Brain microvascular endothelial cell (primary cell): ENCODE results near the gene TENT4B.

ENCODE experiments used
- DNase-seq: peaks from one replicate; pipeline ENCODE4 v3.0.0-alpha.2; 2020
- H3K27ac ChIP-seq: fragments of 250-450 bp; sonication (Bioruptor Pico); 2 replicates; pipeline ENCODE4 v1.5.1; 2020; ENCODE audit warnings: mild to moderate bottlenecking, moderate library complexity
- H3K27me3 ChIP-seq: fragments of 250-450 bp; sonication (Bioruptor Pico); replicated peaks from 2 replicates; pipeline ENCODE4 v1.5.1; 2020; ENCODE audit warnings: mild to moderate bottlenecking
- H3K36me3 ChIP-seq: fragments of 250-450 bp; sonication (Bioruptor Pico); replicated peaks from 2 replicates; pipeline ENCODE4 v1.5.1; 2020; ENCODE audit warnings: mild to moderate bottlenecking
- H3K4me3 ChIP-seq: 2 replicates; pipeline ENCODE4 v1.5.1; 2011; ENCODE audit warnings: low read depth, mild to moderate bottlenecking, control low read depth, low read length, moderate library complexity
- CTCF ChIP-seq: IDR thresholded peaks from 2 replicates; pipeline ENCODE4 v1.5.1; 2011; ENCODE audit warnings: low read depth, mild to moderate bottlenecking, moderate library complexity, low read length, control low read depth, inconsistent platforms; ENCODE audit errors: missing control alignments
- in situ Hi-C: cut with HindIII; loops from 2 replicates; pipeline ENCODE4 v1.10.0; 2017; ENCODE audit warnings: low sequenced_read_pairs, low pct_ligation_motif_present

TENT4B gene

DNA sequence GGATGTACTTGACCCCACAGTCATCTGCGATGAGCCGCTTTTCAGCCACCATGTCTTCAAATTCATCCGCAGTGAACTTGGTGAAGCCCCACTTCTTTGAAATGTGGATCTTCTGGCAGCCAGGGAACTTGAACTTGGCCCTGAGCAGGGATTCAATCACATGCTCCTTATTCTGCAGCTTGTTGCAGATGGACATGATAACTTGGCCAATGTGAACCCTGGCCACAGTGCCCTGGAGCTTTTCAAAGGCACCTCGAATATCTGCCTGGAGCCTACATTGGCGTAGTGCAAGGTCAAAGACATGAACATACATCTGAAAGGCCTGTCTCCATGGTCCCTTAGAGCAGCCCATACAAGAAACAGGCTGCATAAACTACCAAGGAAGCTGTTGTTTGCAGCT, 1.8 kb upstream of the TENT4B start:
- H3K4me3 ChIP-seq = no peak overlapping the region
- TF ChIP-seq CTCF = no peak
- no peaks in the 10 kb centered on the region for H3K27me3 ChIP-seq
- no peak for DNase-seq
- no peaks in the 10 kb centered on the region for H3K36me3 ChIP-seq
- no peak overlapping the region for H3K27ac ChIP-seq
- in situ Hi-C loops = no loop called here

DNA sequence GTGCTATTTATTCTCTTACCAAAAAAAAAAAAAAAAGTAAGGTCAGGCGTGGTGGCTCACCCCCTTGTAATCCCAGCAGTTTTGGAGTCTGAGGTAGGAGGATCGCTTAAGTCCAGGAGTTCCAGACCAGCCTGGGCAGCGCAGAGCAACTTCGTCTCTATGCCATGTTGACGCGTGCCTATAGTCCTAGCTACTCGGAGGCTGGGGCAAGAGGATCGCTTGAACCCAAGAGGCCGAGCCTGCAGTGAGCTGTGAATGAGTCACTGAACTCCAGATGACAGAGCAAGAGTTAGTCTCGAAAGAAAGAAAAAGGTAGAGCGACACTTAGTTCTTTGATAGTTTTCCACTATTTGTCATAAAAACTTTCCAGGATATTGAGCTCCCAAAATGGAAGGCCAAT, 1.4 kb upstream of the TENT4B start:
- Histone ChIP-seq H3K27me3 (no peaks in the 10 kb centered on the region), H3K4me3 (no peak overlapping the region), H3K27ac (no peak overlapping the region), H3K36me3 (no peaks in the 10 kb centered on the region)
- in situ Hi-C loops = no loop called here
- no peak for TF ChIP-seq CTCF
- DNase-seq = no peak

- Histone ChIP-seq H3K36me3 (no peaks in the 10 kb centered on the region), H3K27me3 (no peaks in the 10 kb centered on the region), H3K27ac (peak overlapping the region; percentile 100), H3K4me3 (peak overlapping the region; percentile 76)
- no peak for TF ChIP-seq CTCF
- in situ Hi-C loops = no loop called here
- no peak for DNase-seq
Observed at GRCh38 chr16:50152351-50152806, 727 bp upstream of the TENT4B start.

- H3K4me3 ChIP-seq = peak overlapping the region; percentile 72
- no peaks in the 10 kb centered on the region for H3K27me3 ChIP-seq
- no peak for DNase-seq
- no peak for TF ChIP-seq CTCF
- in situ Hi-C loops = no loop called here
- no peaks in the 10 kb centered on the region for H3K36me3 ChIP-seq
- peak overlapping the region; percentile 22 for H3K27ac ChIP-seq
Observed at GRCh38 chr16:50153596-50154419, 702 bp downstream of the TENT4B start.

DNA sequence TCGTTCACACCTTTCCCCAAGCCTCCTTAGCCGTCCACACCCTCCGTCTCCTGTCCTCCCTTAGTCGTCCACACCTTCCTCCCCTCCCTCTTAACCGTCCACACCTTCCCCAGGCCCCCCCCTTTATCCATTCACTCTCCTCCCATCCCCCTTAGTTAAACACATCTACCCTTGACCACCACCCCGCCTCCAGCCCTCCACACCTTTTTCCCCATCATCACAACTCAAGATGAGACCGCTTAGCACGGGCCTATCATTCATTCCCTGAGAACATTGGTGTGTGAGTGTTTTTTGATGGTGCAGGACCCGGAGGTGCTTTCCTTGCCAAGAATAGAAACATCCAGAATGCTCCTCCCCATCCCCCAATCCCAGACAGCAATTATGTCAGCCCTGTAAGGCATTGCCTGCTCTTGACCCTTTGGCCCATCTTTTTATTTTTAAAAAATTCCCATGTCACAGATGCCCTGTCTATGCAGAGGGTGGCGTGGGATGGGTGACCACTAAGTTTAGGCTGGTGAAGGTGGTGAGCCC, 1.4 kb downstream of the TENT4B start:
- Histone ChIP-seq H3K27ac (no peak overlapping the region), H3K27me3 (no peaks in the 10 kb centered on the region), H3K36me3 (no peaks in the 10 kb centered on the region), H3K4me3 (peak overlapping the region; percentile 72)
- TF ChIP-seq CTCF = no peak
- DNase-seq = no peak
- in situ Hi-C loops = no loop called here

GRCh38 chr16:50155925-50156324, 2.8 kb downstream of the TENT4B start:
- Histone ChIP-seq H3K4me3 (no peak overlapping the region), H3K36me3 (no peaks in the 10 kb centered on the region), H3K27me3 (no peaks in the 10 kb centered on the region), H3K27ac (no peak overlapping the region)
- DNase-seq = no peak
- in situ Hi-C loops = no loop called here
- TF ChIP-seq CTCF = no peak
